PC-9 (cell line): ENCODE measurements around the gene IRAK2.

Experiments
- CTCF ChIP-seq: fragments of 200-600 bp; sonication (generic); conservative IDR thresholded peaks from 2 replicates; pipeline ENCODE4 v1.6.1; 2017; ENCODE audit warnings: mixed run types, antibody characterized with exemption, mild to moderate bottlenecking, moderate library complexity
- EZH2 ChIP-seq: fragments of 200-600 bp; sonication (generic); IDR thresholded peaks from 2 replicates; pipeline ENCODE4 v1.8.0; 2017; ENCODE audit warnings: antibody characterized with exemption, low read depth

DNA sequence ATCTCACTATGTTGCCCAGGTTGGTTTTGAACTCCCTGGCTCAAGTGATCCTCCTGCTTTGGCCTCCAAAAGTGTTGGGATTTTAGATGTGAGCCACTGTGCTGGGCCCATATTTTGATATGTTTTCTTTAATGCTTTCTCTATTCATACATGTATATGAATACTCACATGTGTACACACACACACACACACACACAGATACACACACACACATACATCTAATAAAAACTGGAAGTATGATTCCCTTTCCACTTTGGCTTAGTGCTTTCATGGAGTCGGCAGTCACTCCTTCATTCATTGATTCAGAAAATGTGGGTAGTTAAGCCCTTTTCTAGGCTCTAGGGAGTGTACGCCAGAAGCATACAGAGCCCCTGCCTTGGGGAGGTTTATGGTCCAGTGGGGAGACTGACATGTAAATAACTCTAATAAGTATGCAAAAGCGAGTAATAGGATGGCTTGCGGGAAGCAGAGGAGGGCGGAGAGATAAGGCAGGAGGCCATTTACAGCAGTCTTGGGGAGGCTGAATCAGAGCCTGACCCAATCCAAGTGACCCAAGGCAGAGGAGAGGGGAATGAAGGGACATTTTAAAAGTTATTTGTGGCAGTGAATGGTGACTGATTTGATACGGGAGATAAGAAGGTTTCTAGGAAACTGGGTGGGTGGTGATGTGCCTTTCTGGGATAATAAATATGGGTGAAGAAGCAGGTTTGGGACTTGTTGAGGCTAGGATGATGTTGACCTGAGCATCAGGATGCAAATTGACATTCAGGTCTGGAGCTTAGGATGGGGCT is 51.1 kb downstream of the IRAK2 start:
- TF ChIP-seq EZH2 (no peak), CTCF (no peak)
